Testis (tissue), 2 donors: ENCODE data around the gene PRUNE1.

Source experiments
- CTCF ChIP-seq, 3 experiments: fragments of 450-650 bp in 2 of 3; fragments of 200-600 bp in 1 of 3; sonication (generic) in 1 of 3; IDR thresholded peaks; one replicate each; pipeline ENCODE4 v1.5.1; 2016 to 2019; ENCODE audit warnings: antibody characterized with exemption in 3 of 3, mild to moderate bottlenecking in 2 of 3, moderate library complexity in 1 of 3
- POLR2A ChIP-seq: fragments of 450-650 bp; IDR thresholded peaks from one replicate; pipeline ENCODE4 v1.6.1; 2017; ENCODE audit warnings: antibody characterized with exemption, mild to moderate bottlenecking, moderate library complexity

- TF ChIP-seq CTCF (IDR thresholded peaks at IDR 0.05) (no peak), POLR2A (no peak)
These were observed 26.9 kb downstream of the PRUNE1 start for GRCh38 chr1:151035167-151035566.
